ENCODE results near the gene TMIGD3. TPM values are rescaled to one million over a fixed set of nuclear protein-coding genes. Genes with fewer than 3 reads are reported as not detected.

TMIGD3 gene
- not detected in 2 replicates for total RNA-seq (2014; rRNA removed)
- Bru-seq, nascent RNA = percentile 5 among the genes with signal in this experiment
- BruChase-seq, experiment 1, labeled RNA remaining after a 6-hour chase = percentile 9 among the genes with signal in this experiment
- percentile 6 among the genes with signal in this experiment for BruChase-seq, experiment 2, labeled RNA remaining after a 2-hour chase
- long read RNA-seq = 0 reads

DNA sequence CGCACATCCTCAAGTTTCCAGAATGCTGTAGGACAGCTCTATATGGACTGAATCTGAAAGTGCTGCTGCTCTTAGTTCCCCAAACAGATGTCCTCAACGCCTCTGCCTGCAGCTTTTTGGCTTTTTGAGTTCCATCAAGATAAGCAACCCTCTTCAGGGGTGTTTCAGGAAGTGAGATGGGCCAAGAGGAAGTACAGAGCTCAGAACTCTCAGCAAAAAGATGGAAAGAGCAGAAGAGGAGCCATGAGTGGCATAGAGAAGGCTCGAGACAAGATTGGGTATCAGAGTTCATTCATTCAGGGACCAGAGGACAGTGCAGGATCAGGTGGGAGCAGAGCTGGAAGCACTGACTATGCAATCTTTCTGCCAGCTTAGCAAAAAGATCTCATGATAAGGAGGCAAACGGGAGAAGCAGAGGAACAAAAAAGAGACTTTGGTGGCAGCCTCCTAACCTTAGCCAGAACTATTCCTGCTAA, at the start of gene TMIGD3, which contains the start of gene ADORA3:
Gene TMIGD3 (minus strand): TSS at position 49 of the 476 bp plus-strand sequence. CDS start 279 bp downstream, outside the sequence.
Gene ADORA3 (minus strand): TSS at position 49 of the 476 bp plus-strand sequence. CDS start 279 bp downstream, outside the sequence.
- CTCF ChIA-PET = no interaction called here
- DNase-seq (no peak), ATAC-seq (no peak)
- no peak within 1 kb of the TSS for H2AFZ ChIP-seq (ENCODE audit: low read length)
- H4K20me1 ChIP-seq (ENCODE audit: low read length) = no peaks in the 10 kb centered on the region
- H3K4me3 ChIP-seq (ENCODE audit: low read length) = no peak within 1 kb of the TSS
- TF ChIP-seq EZH2 (IDR thresholded peaks at IDR 0.05; ENCODE audit: low read length, unreplicated experiment) = no peak
- TF ChIP-seq, protein P1, sequence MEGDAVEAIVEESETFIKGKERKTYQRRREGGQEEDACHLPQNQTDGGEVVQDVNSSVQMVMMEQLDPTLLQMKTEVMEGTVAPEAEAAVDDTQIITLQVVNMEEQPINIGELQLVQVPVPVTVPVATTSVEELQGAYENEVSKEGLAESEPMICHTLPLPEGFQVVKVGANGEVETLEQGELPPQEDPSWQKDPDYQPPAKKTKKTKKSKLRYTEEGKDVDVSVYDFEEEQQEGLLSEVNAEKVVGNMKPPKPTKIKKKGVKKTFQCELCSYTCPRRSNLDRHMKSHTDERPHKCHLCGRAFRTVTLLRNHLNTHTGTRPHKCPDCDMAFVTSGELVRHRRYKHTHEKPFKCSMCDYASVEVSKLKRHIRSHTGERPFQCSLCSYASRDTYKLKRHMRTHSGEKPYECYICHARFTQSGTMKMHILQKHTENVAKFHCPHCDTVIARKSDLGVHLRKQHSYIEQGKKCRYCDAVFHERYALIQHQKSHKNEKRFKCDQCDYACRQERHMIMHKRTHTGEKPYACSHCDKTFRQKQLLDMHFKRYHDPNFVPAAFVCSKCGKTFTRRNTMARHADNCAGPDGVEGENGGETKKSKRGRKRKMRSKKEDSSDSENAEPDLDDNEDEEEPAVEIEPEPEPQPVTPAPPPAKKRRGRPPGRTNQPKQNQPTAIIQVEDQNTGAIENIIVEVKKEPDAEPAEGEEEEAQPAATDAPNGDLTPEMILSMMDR (conservative IDR thresholded peaks at IDR 0.05; ENCODE audit: low read depth, low read length) = no peak
- TF ChIP-seq EZH2phosphoT487 (IDR thresholded peaks at IDR 0.05; ENCODE audit: borderline replicate concordance, low read length) = no peak
- no peaks in the 10 kb centered on the region for H3F3A ChIP-seq (ENCODE audit: low read length, unreplicated experiment)
- H3K4me2 ChIP-seq (ENCODE audit: low read length) = no peak within 1 kb of the TSS
- H3K27ac ChIP-seq (ENCODE audit: low read length) = no peak within 1 kb of the TSS
- H3K9me3 ChIP-seq (ENCODE audit: low read length) = no peaks in the 10 kb centered on the region
- intact Hi-C loops (cut with micrococcal nuclease) = no loop called here
- H3K36me3 ChIP-seq (ENCODE audit: low read depth, low read length) = no peaks in the 10 kb centered on the region
- no peaks in the 10 kb centered on the region for H3K9me2 ChIP-seq (replicated peaks; ENCODE audit: low read length)
- H3K9ac ChIP-seq (ENCODE audit: low read length) = no peak within 1 kb of the TSS
- BruUV-seq (replicated peaks) = no TSS peak
- no peaks in the 10 kb centered on the region for H3K27me3 ChIP-seq (ENCODE audit: low read length)
- no peaks in the 10 kb centered on the region for H3K79me2 ChIP-seq (ENCODE audit: low read length)
- H3K4me1 ChIP-seq (ENCODE audit: insufficient read depth, low read length) = peaks cover 12% of the 10 kb centered on the region
- POLR2A ChIA-PET (ENCODE audit: unreplicated experiment) = no interaction called here

DNA sequence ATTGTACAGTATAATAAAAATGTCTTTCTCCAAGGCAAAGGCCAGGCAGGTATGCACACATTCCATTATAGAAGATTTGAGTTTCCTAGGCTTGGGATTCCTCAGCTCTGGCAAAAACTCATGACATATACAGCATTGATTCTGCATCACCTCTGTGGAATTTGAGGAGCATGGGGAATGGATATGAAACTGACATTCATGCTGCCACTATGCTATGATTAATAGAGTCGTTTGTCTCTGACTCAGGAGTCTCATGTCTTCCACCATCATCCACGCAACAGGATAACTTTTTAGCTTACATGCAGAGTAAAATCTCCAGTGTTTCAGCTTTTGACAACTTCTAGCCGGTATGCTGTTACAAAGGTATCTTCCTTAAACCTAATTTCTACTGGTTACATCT, 49.8 kb upstream of the TMIGD3 start:
- no peaks in the 10 kb centered on the region for H3K79me2 ChIP-seq (ENCODE audit: low read length)
- H4K20me1 ChIP-seq (ENCODE audit: low read length) = no peaks in the 10 kb centered on the region
- H3K36me3 ChIP-seq (ENCODE audit: low read depth, low read length) = no peaks in the 10 kb centered on the region
- ChIA-PET CTCF (interaction anchor here (1.0 kb wide), 1 partner anchor 11 kb away, joined by 4 read pairs; no protein-coding TSS in a partner anchor), POLR2A (ENCODE audit: unreplicated experiment) (no interaction called here)
- DNase-seq (peak; percentile 78), ATAC-seq (peak; percentile 80)
- no peaks in the 10 kb centered on the region for H3F3A ChIP-seq (ENCODE audit: low read length, unreplicated experiment)
- peak overlapping the region; percentile 49; the same call in 1 of the 2 replicates for H2AFZ ChIP-seq (ENCODE audit: low read length)
- no peak for TF ChIP-seq EZH2phosphoT487 (IDR thresholded peaks at IDR 0.05; ENCODE audit: borderline replicate concordance, low read length)
- TF ChIP-seq EZH2 (IDR thresholded peaks at IDR 0.05; ENCODE audit: low read length, unreplicated experiment) = no peak
- TF ChIP-seq, protein P1 (conservative IDR thresholded peaks at IDR 0.05; ENCODE audit: low read depth, low read length) = no peak
- intact Hi-C loops (cut with micrococcal nuclease) = no loop called here
- H3K4me2 ChIP-seq (ENCODE audit: low read length) = 0 out of 2 replicates have a peak overlapping the region, but pooled peaks have one; percentile 6
- H3K4me1 ChIP-seq (ENCODE audit: insufficient read depth, low read length) = peaks cover 14% of the 10 kb centered on the region
- H3K27me3 ChIP-seq (ENCODE audit: low read length) = no peaks in the 10 kb centered on the region
- peak overlapping the region; percentile 50 for H3K27ac ChIP-seq (ENCODE audit: low read length)
- H3K9me3 ChIP-seq (ENCODE audit: low read length) = no peaks in the 10 kb centered on the region
- H3K4me3 ChIP-seq (ENCODE audit: low read length) = no peak overlapping the region
- no peak overlapping the region for H3K9ac ChIP-seq (ENCODE audit: low read length)
- BruUV-seq (replicated peaks) = no TSS peak
- no peaks in the 10 kb centered on the region for H3K9me2 ChIP-seq (replicated peaks; ENCODE audit: low read length)

DNA sequence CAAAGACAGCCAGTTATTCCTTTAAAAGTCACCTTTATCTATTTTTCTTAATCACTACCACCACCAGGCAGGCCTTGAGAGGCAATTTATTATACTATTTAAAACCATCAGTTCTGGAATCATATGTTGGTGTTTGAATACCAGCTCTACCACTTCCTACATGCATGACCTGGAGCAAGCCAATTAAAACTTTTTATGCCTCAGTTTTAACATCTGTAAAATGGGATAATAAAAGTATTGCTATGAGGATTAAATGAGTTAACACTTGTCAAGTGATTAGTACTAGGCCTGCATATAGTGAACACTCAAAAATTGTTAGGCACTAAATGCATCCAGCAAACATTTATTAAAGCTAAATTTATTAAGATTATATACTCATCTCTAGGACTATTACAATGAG, 49.2 kb upstream of the TMIGD3 start:
- Histone ChIP-seq H3K4me2 (ENCODE audit: low read length) (no peak overlapping the region), H3F3A (ENCODE audit: low read length, unreplicated experiment) (no peaks in the 10 kb centered on the region), H3K27ac (ENCODE audit: low read length) (no peak overlapping the region), H3K36me3 (ENCODE audit: low read depth, low read length) (no peaks in the 10 kb centered on the region), H4K20me1 (ENCODE audit: low read length) (no peaks in the 10 kb centered on the region), H3K4me3 (ENCODE audit: low read length) (no peak overlapping the region), H3K9me2 (replicated peaks; ENCODE audit: low read length) (no peaks in the 10 kb centered on the region), H3K9me3 (ENCODE audit: low read length) (no peaks in the 10 kb centered on the region), H3K27me3 (ENCODE audit: low read length) (no peaks in the 10 kb centered on the region), H3K9ac (ENCODE audit: low read length) (no peak overlapping the region), H3K79me2 (ENCODE audit: low read length) (no peaks in the 10 kb centered on the region), H2AFZ (ENCODE audit: low read length) (no peak overlapping the region), H3K4me1 (ENCODE audit: insufficient read depth, low read length) (peaks cover 14% of the 10 kb centered on the region)
- no TSS peak for BruUV-seq (replicated peaks)
- ATAC-seq (no peak), DNase-seq (no peak)
- ChIA-PET POLR2A (ENCODE audit: unreplicated experiment) (no interaction called here), CTCF (no interaction called here)
- intact Hi-C loops (cut with micrococcal nuclease) = no loop called here
- no peak for TF ChIP-seq EZH2phosphoT487 (IDR thresholded peaks at IDR 0.05; ENCODE audit: borderline replicate concordance, low read length)
- TF ChIP-seq EZH2 (IDR thresholded peaks at IDR 0.05; ENCODE audit: low read length, unreplicated experiment) = no peak
- TF ChIP-seq, protein P1 (conservative IDR thresholded peaks at IDR 0.05; ENCODE audit: low read depth, low read length) = no peak

Data from PC-3 (cell line).